HG03571 (cell line): Measurements from ENCODE around the gene PSMG2.
"Not testable (repeated sequence)": the region's sequence is repeated elsewhere in the genome, so short reads cannot be mapped to it uniquely, and the experiment has no call there.

Experiments used
- ATAC-seq: cut with Tn5 transposase; IDR thresholded peaks from one replicate; pipeline ENCODE4 v1.9.1; 2021; ENCODE audit not compliant: unreplicated experiment

Gene PSMG2

DNA sequence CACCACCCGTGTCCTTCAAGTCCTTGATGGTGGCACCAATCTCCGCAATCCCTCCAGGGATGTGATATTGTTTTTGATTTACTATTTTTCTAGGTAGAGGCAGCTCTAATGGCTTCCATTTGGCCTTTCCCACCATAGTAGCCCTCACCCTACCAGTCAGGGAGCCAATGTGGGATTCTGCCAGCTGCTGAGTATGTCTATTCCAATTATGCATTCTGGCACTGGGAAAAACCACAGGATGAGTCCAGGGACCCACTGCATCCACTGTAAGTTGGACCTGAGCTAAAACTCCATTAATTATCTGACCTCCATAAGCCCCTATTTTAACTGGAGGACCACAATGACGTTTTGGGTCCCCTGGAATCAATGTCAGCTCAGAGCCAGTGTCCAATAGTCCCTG, 55.7 kb downstream of the PSMG2 start:
- ATAC-seq, result not testable (repeated sequence)

- ATAC-seq, result no peak
Observed at GRCh38 chr18:12765126-12765525, 62.3 kb downstream of the PSMG2 start.

GRCh38 chr18:12765586-12765985, 62.7 kb downstream of the PSMG2 start:
- ATAC-seq, result no peak

DNA sequence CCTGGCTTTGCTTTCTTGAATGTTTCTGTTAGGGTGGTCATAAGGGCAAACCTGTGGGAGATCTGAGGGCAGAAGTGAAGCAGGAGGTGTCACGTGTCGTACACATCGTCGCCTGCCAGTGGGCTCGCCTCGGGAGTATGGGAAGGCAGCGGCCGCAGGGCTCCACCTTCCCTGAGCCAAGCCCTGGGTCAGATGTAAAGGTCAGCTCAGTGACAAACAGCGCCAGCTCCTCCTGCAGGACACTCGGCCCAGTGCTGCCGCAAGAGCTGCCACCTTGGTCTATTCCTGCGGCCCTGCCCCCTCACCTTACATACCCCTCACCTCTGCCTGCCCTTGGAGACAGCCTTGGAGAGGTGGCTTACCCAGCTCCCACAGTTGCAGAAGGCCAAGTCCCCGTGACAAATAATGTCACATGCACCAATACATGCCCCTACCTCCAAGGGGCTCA, 64.2 kb downstream of the PSMG2 start:
- no peak for ATAC-seq

DNA sequence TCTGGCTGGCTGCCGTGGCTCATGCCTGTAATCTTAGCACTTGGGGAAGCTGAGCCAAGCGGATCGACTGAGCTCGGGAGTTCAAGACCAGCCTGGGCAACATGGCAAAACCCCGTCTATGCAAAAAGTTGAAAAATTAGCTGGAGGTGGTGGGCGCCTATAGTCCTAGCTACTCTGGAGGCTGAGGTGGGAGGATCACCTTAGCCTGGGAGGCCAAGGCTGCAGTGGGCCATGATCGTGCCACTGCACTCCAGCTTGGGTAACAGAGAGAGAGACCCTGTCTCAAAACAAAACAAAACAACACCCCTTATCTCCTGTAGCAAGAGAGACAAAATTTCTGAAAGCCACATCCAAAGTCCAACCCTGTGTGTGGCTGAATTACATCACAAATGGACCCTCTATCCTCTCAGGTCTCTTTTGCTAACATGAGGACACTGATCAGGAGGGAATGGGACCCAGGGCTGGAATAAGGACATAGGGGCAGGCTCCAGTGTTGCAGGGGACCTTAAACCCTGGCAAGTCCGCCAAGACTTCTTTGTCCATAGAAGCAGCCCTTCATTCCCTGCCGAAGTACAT, 64.8 kb downstream of the PSMG2 start:
- no peak for ATAC-seq

DNA sequence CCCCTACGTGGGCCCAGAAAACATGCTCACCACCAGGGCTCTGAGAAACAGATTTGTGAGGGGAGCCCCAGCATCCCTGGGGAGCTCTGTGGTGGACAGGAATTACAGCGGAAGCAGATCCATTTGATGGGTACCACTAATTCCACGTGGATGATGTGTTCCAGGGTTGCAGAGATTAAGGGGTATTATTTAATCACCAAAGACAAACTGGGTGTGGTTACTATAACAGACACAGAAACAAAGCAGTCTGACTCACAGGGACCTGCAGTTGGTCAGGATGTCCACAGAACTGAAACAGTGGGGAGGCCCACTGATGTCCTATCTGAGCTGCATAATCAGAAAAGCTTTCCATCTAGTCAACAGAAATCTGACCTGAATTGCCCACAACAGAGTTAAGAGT, 65.8 kb downstream of the PSMG2 start:
- ATAC-seq, result no peak

DNA sequence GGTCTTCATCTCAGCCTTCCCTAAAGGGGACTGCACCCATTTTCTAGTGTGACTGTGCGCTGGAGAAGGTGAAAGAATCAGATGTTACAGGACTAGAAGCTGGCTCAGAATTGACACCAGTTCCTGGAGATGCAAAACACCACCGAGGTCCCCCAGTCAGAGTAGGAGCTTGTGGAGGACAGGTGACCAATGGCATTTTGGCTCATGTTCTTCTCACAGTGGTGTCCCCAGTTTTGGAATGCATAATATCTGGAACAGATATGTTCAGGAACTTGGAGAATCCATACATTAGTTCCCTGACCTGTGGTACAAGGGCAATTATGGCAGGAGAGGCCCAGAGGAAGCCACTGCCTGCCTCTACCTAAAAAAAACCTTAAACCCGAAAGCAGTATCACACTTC, 66.3 kb downstream of the PSMG2 start:
- no peak for ATAC-seq

GRCh38 chr18:12769644-12770440, 67.0 kb downstream of the PSMG2 start:
- no peak for ATAC-seq

- no peak for ATAC-seq
Observed at GRCh38 chr18:12770469-12771219, 67.8 kb downstream of the PSMG2 start.

GRCh38 chr18:12772111-12772510, 69.3 kb downstream of the PSMG2 start:
- ATAC-seq, result no peak

- ATAC-seq, result no peak
Observed at GRCh38 chr18:12773369-12773768, 70.5 kb downstream of the PSMG2 start.

DNA sequence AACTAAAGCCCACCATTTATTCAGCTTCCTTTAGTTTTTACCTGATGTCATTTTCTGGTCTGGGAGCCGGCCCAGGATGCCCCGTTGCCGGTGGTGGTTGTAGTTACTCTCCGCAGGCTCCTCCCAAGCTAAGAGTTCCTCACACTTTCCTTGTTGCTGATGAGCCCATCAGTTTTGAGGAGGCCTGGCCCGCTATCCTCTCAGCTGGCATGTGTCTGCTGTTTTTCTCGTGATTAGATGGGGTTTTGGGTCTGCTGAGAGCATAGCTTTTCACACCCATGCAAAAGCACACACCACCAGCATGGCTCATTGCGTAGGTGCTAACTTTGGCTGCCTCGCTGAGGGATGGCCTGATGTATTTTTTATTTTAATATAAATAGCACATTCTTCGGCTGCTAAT, 72.1 kb downstream of the PSMG2 start:
- ATAC-seq, result no peak
